ENCODE results near the gene PLXND1.
A peak's percentile ranks its signal among the peaks of the same experiment; 100 is the strongest.

PLXND1 gene

DNA sequence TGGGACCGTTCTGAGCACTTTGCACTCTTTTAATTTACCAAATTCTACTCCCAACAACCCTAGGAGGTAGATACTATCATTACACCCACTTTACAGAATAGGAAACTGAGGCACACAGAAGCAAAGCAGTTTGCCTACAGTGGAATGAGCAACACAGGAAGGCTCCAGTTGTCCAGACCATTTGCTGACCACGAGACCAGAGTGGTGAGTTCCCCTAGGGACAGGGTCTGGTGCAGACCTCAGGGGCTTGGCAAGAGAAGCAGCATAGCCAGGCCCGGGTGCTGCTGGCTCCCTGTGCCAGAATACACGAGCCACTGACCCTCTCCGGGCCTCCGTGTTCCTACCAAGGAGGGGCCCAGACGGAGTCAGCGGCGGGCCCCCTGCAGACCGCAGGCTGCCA, 26.5 kb downstream of the PLXND1 start:
- Histone ChIP-seq H3K9me3 (ENCODE audit: insufficient read depth, low read length) (no peaks in the 10 kb centered on the region), H3K79me2 (ENCODE audit: low read length) (no peaks in the 10 kb centered on the region), H2AFZ (ENCODE audit: low read depth, low read length) (no peak overlapping the region), H3K9ac (ENCODE audit: low read length) (no peak overlapping the region), H3K36me3 (replicated peaks; ENCODE audit: low read depth, low read length) (no peaks in the 10 kb centered on the region), H3K4me2 (ENCODE audit: low read length) (no peak overlapping the region), H3K4me3 (ENCODE audit: low read length) (no peak overlapping the region), H3K27ac (ENCODE audit: low read length) (no peak overlapping the region), H4K20me1 (ENCODE audit: insufficient read depth, low read length) (no peaks in the 10 kb centered on the region), H3K27me3 (ENCODE audit: low read depth, low read length) (no peaks in the 10 kb centered on the region), H3K4me1 (ENCODE audit: low read length) (peaks cover 37% of the 10 kb centered on the region)
- TF ChIP-seq EZH2phosphoT487 (IDR thresholded peaks at IDR 0.05; ENCODE audit: low read depth), result no peak
- TF ChIP-seq, protein P1, sequence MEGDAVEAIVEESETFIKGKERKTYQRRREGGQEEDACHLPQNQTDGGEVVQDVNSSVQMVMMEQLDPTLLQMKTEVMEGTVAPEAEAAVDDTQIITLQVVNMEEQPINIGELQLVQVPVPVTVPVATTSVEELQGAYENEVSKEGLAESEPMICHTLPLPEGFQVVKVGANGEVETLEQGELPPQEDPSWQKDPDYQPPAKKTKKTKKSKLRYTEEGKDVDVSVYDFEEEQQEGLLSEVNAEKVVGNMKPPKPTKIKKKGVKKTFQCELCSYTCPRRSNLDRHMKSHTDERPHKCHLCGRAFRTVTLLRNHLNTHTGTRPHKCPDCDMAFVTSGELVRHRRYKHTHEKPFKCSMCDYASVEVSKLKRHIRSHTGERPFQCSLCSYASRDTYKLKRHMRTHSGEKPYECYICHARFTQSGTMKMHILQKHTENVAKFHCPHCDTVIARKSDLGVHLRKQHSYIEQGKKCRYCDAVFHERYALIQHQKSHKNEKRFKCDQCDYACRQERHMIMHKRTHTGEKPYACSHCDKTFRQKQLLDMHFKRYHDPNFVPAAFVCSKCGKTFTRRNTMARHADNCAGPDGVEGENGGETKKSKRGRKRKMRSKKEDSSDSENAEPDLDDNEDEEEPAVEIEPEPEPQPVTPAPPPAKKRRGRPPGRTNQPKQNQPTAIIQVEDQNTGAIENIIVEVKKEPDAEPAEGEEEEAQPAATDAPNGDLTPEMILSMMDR (IDR thresholded peaks at IDR 0.05; ENCODE audit: low read depth, low read length), result no peak

DNA sequence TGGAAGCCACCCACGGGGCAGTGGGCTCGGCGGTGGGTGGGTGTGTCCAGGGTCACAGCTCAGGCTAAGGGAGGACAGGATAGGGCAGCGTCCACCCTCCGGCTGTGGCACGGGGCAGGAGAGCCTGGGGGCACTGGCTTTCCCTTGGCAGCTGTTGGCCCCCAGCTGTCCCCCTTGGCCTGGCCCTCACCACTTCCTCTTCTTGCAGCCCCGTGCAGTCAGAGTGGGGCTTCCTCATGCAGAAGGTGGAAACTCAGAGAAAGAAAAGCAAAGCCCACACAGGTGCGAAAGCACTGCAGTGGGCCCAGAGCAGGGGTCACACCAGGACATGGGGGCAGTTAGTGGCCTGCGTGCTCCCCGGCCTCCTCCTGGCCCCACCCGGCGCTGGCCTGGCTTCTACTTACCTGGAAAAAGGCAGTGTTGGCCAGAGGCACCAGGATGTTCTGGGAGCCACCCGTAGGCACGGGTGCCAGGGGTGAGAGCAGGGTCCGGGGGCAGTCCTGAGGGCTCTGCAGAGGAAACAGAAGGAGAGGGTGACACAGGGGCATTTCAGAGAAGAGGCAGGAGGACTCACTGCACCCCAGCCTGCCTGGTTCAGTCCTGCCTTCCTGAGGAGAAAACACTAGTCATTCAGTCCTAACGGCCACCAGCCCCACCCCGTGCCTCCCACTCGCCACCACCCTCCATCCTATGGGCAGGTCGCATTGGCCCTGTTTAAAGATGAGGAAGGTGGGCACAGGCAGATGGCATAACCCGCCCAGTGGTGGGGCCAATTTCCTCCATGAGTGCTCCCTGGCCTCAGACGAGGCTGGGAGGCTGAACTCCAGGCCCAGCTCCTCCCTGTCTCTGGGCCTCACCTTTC, 28.3 kb downstream of the PLXND1 start:
- no peaks in the 10 kb centered on the region for H3K36me3 ChIP-seq (replicated peaks; ENCODE audit: low read depth, low read length)
- H3K9ac ChIP-seq (ENCODE audit: low read length), result peak overlapping the region; percentile 4; the same call in 1 of the 2 replicates
- H3K9me3 ChIP-seq (ENCODE audit: insufficient read depth, low read length), result no peaks in the 10 kb centered on the region

DNA sequence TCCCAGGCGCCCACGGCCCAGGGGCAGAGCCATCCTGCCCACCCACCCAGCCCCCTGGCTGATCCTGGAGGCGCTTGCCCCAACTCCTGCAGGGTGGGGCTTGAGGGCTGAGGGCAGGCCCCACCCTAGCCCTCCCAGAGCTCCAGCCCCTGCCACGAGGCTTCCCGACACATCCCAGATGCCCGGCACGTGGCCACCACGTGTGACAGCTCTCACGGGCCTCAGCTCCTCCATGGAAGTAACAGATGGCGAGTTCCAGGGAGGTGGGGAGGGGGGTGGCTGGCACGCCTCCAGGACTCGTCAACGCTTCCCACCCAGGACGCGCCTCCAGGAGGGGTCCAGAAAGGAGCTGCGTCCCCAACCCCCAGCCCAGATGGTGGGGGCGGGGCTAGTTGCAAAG, 29.1 kb downstream of the PLXND1 start:
- no peak overlapping the region; the same call in 1 of the 2 replicates for H3K9ac ChIP-seq (ENCODE audit: low read length)
- peak overlapping the region; percentile 76 for H3K4me2 ChIP-seq (ENCODE audit: low read length)
- H3K4me1 ChIP-seq (ENCODE audit: low read length), result peaks cover 28% of the 10 kb centered on the region
- 0 out of 2 replicates have a peak overlapping the region, but pooled peaks have one; percentile 33 for H3K4me3 ChIP-seq (ENCODE audit: low read length)
- H3K27me3 ChIP-seq (ENCODE audit: low read depth, low read length), result no peaks in the 10 kb centered on the region
- TF ChIP-seq, protein P1 (IDR thresholded peaks at IDR 0.05; ENCODE audit: low read depth, low read length), result no peak
- no peak for TF ChIP-seq EZH2phosphoT487 (IDR thresholded peaks at IDR 0.05; ENCODE audit: low read depth)
- H3K27ac ChIP-seq (ENCODE audit: low read length), result no peak overlapping the region
- H2AFZ ChIP-seq (ENCODE audit: low read depth, low read length), result no peak overlapping the region; the same call in 1 of the 2 replicates
- H4K20me1 ChIP-seq (ENCODE audit: insufficient read depth, low read length), result no peaks in the 10 kb centered on the region
- H3K9me3 ChIP-seq (ENCODE audit: insufficient read depth, low read length), result no peaks in the 10 kb centered on the region
- no peaks in the 10 kb centered on the region for H3K36me3 ChIP-seq (replicated peaks; ENCODE audit: low read depth, low read length)
- H3K79me2 ChIP-seq (ENCODE audit: low read length), result no peaks in the 10 kb centered on the region

More for the DNA sequence above, 28.3 kb downstream of the PLXND1 start:
- Histone ChIP-seq H2AFZ (ENCODE audit: low read depth, low read length) (no peak overlapping the region), H3K4me2 (ENCODE audit: low read length) (peak overlapping the region; percentile 76), H3K27me3 (ENCODE audit: low read depth, low read length) (no peaks in the 10 kb centered on the region), H3K79me2 (ENCODE audit: low read length) (no peaks in the 10 kb centered on the region), H3K4me1 (ENCODE audit: low read length) (peaks cover 32% of the 10 kb centered on the region), H3K4me3 (ENCODE audit: low read length) (peak overlapping the region; percentile 33; the same call in 1 of the 2 replicates), H3K27ac (ENCODE audit: low read length) (0 out of 2 replicates have a peak overlapping the region, but pooled peaks have one; percentile 2), H4K20me1 (ENCODE audit: insufficient read depth, low read length) (no peaks in the 10 kb centered on the region)
- no peak for TF ChIP-seq EZH2phosphoT487 (IDR thresholded peaks at IDR 0.05; ENCODE audit: low read depth)
- TF ChIP-seq, protein P1 (IDR thresholded peaks at IDR 0.05; ENCODE audit: low read depth, low read length), result no peak

DNA sequence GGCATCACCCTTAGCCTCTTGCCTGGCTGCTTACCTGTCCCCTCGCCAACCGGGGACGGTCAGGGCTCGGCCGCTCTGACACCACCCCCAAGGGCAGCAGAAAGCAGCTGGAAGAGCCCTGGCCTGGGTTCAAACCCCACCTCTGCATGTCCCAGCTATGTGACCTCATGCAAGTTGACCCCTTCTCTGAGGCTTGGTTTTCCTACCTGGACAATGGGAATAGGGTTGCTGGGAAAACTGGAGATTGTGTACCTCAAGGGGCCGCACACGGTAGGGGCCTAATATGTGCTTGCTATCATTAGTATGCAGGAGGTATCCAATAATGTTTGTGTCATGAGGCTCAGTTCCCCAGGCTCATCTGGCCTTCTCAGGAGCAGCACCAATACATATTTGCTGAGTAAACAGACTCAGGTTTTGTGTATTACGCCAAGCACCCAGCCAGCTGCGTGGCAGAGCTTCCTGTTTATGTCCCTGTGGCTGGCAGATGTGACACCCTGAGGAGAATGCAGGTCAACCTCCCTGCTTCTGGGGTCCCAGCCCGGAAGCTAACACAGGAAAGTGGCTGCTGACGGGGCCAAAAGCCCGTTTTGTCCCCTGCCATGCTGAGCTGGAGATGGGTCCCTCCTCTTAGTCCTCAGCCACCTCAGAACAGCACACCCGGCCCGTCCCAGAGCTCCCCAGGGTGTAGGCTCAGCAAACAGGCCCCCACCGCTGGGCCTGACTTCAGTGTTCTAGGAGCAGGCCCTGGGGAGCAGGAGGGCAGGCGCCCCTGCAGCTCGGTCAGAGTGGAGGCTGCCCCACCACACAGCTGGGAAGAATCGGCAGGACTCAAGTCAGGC, 29.7 kb downstream of the PLXND1 start:
- no peaks in the 10 kb centered on the region for H3K36me3 ChIP-seq (replicated peaks; ENCODE audit: low read depth, low read length)

More for the DNA sequence above, 29.7 kb downstream of the PLXND1 start:
- H3K27me3 ChIP-seq (ENCODE audit: low read depth, low read length), result no peaks in the 10 kb centered on the region
- H3K9me3 ChIP-seq (ENCODE audit: insufficient read depth, low read length), result no peaks in the 10 kb centered on the region
- peak overlapping the region; percentile 27 for H3K27ac ChIP-seq (ENCODE audit: low read length)
- H2AFZ ChIP-seq (ENCODE audit: low read depth, low read length), result peak overlapping the region; percentile 84
- H3K9ac ChIP-seq (ENCODE audit: low read length), result peak overlapping the region; percentile 28
- H4K20me1 ChIP-seq (ENCODE audit: insufficient read depth, low read length), result no peaks in the 10 kb centered on the region
- TF ChIP-seq EZH2phosphoT487 (IDR thresholded peaks at IDR 0.05; ENCODE audit: low read depth), result no peak
- peaks cover 28% of the 10 kb centered on the region for H3K4me1 ChIP-seq (ENCODE audit: low read length)
- no peaks in the 10 kb centered on the region for H3K79me2 ChIP-seq (ENCODE audit: low read length)
- peak overlapping the region; percentile 18 for H3K4me2 ChIP-seq (ENCODE audit: low read length)
- no peak overlapping the region for H3K4me3 ChIP-seq (ENCODE audit: low read length)
